Activated effector memory CD4-positive, alpha-beta T cell treated with Interleukin-2 at 50 U/mL for 16 hours (primary cell): ENCODE results near the gene GAS7.
"Not testable (repeated sequence)": the region's sequence is repeated elsewhere in the genome, so short reads cannot be mapped to it uniquely, and the experiment has no call there.

ENCODE experiments used
- DNase-seq: peaks from one replicate; pipeline ENCODE4 v3.0.0-alpha.2; 2020

The GAS7 gene

GRCh38 chr17:9932491-9932890, 265.9 kb downstream of the GAS7 start:
- no peak for DNase-seq

- DNase-seq = no peak
Measured at GRCh38 chr17:9931144-9931741, 267.2 kb downstream of the GAS7 start.

GRCh38 chr17:9929871-9930270, 268.5 kb downstream of the GAS7 start:
- no peak for DNase-seq

GRCh38 chr17:9928601-9929333, 269.6 kb downstream of the GAS7 start:
- no peak for DNase-seq

GRCh38 chr17:9926150-9926804, 272.1 kb downstream of the GAS7 start:
- DNase-seq = no peak

GRCh38 chr17:9925457-9925856, 272.9 kb downstream of the GAS7 start:
- DNase-seq = no peak

GRCh38 chr17:9924735-9925191, 273.6 kb downstream of the GAS7 start:
- no peak for DNase-seq

GRCh38 chr17:9922012-9922848, 276.2 kb downstream of the GAS7 start:
- DNase-seq = no peak

- DNase-seq = not testable (repeated sequence)
Measured at GRCh38 chr17:9921216-9921615, 277.2 kb downstream of the GAS7 start.

- DNase-seq = no peak
Measured at GRCh38 chr17:9918804-9919352, 279.5 kb downstream of the GAS7 start.

GRCh38 chr17:9918352-9918751, 280.1 kb downstream of the GAS7 start:
- DNase-seq = no peak

GRCh38 chr17:9917801-9918200, 280.6 kb downstream of the GAS7 start:
- no peak for DNase-seq

GRCh38 chr17:9917131-9917530, 281.3 kb downstream of the GAS7 start:
- DNase-seq = no peak

- DNase-seq = no peak
Measured at GRCh38 chr17:9916108-9916507, 282.3 kb downstream of the GAS7 start.

- DNase-seq = no peak
Measured at GRCh38 chr17:9913476-9913875, 284.9 kb downstream of the GAS7 start.

- DNase-seq = no peak
Measured at GRCh38 chr17:9912121-9913099, 286.0 kb downstream of the GAS7 start.

GRCh38 chr17:9911089-9911488, 287.3 kb downstream of the GAS7 start:
- no peak for DNase-seq

- no peak for DNase-seq
Measured at GRCh38 chr17:9908649-9909042, 289.8 kb downstream of the GAS7 start.

GRCh38 chr17:9907883-9908648, 290.3 kb downstream of the GAS7 start:
- DNase-seq = no peak

- DNase-seq = no peak
Measured at GRCh38 chr17:9907131-9907530, 291.3 kb downstream of the GAS7 start.

- no peak for DNase-seq
Measured at GRCh38 chr17:9906616-9907015, 291.8 kb downstream of the GAS7 start.
